Measurements from ENCODE around the gene MTCH2. TPM values are rescaled to one million over a fixed set of nuclear protein-coding genes. Genes with fewer than 3 reads are reported as not detected.
"Not testable (repeated sequence)": the region's sequence is repeated elsewhere in the genome, so short reads cannot be mapped to it uniquely, and the experiment has no call there.

MTCH2 gene
- total RNA-seq, 2 donors from 2014 or later = 48.4 to 56.8 TPM

DNA sequence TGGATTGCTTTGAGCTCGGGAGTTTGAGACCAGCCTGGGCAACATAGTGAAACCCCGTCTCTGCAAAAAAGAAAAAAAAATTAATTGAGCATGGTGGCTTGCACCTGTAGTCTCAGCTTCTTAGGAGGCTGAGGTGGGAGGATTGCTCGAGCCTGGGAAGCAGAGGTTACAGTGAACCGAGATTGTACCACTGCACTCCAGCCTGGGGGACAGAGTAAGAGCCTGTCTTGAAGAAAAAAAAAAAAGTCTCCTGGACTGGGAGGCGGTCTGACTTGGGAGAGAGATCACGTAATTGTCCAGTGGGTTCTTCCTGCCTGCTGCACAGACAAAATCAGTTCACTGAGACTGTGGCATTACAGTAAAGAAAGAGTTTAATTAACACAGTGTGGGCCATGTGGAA, 3.1 kb upstream of the MTCH2 start:
- WGBS = 75% methylated on average over 6 of the region's 6 CpGs
- no peak for DNase-seq (ENCODE audit: low spot score)
- Histone ChIP-seq H3K4me3 (no peak overlapping the region), H3K36me3 (no peaks in the 10 kb centered on the region), H3K27ac (no peak overlapping the region), H3K4me1 (replicated peaks) (peaks cover 10% of the 10 kb centered on the region), H3K27me3 (replicated peaks; ENCODE audit: insufficient read depth) (no peaks in the 10 kb centered on the region), H3K9me3 (no peaks in the 10 kb centered on the region)
- intact Hi-C loops (cut with DNase I) = no loop called here
- no peak for TF ChIP-seq POLR2A (IDR thresholded peaks at IDR 0.05)
- TF ChIP-seq POLR2AphosphoS5 (IDR thresholded peaks at IDR 0.05) = no peak
- TF ChIP-seq, protein P1, sequence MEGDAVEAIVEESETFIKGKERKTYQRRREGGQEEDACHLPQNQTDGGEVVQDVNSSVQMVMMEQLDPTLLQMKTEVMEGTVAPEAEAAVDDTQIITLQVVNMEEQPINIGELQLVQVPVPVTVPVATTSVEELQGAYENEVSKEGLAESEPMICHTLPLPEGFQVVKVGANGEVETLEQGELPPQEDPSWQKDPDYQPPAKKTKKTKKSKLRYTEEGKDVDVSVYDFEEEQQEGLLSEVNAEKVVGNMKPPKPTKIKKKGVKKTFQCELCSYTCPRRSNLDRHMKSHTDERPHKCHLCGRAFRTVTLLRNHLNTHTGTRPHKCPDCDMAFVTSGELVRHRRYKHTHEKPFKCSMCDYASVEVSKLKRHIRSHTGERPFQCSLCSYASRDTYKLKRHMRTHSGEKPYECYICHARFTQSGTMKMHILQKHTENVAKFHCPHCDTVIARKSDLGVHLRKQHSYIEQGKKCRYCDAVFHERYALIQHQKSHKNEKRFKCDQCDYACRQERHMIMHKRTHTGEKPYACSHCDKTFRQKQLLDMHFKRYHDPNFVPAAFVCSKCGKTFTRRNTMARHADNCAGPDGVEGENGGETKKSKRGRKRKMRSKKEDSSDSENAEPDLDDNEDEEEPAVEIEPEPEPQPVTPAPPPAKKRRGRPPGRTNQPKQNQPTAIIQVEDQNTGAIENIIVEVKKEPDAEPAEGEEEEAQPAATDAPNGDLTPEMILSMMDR (IDR thresholded peaks at IDR 0.05) = no peak

DNA sequence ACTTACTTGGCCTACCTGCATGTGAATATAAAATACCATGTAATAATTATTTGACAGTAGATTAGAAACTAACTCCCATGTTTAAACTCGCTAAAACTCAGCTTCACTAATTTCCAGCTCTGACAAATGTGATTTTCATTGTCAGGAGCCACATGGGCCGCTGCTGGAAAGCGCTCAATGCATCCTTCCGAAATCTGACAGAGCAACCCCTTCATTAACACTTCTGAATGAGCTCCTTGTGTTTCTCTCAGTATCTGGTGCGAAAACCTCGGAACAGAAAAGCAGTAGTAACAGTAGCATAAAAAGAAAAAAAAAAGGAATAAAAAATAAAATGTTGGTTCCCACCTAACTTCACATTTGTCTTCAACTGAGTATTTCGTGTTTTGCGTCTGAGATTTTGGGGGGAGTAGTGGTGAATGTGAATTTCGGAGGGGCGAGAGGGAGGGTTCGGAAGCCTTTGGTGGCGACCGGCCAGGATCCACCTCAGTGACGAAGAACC, 710 bp downstream of the MTCH2 start:
- H3K9me3 ChIP-seq = no peaks in the 10 kb centered on the region
- no peak for DNase-seq (ENCODE audit: low spot score)
- peak overlapping the region; percentile 62 to 66 for H3K4me3 ChIP-seq
- intact Hi-C loops (cut with DNase I) = loop anchor here (2.0 kb wide), 2 partner anchors 73 to 207 kb away; partner anchors contain the start of genes AGBL2 and NUP160
- H3K36me3 ChIP-seq = no peaks in the 10 kb centered on the region
- 8% methylated on average over 13 of the region's 14 CpGs for WGBS
- H3K27me3 ChIP-seq (replicated peaks; ENCODE audit: insufficient read depth) = no peaks in the 10 kb centered on the region
- H3K27ac ChIP-seq = peak overlapping the region; percentile 87 to 91
- TF ChIP-seq POLR2AphosphoS5 (IDR thresholded peaks at IDR 0.05) (no peak), POLR2A (IDR thresholded peaks at IDR 0.05) (no peak)
- TF ChIP-seq, protein P1 (IDR thresholded peaks at IDR 0.05) = no peak
- H3K4me1 ChIP-seq (replicated peaks) = peaks cover 10% of the 10 kb centered on the region

DNA sequence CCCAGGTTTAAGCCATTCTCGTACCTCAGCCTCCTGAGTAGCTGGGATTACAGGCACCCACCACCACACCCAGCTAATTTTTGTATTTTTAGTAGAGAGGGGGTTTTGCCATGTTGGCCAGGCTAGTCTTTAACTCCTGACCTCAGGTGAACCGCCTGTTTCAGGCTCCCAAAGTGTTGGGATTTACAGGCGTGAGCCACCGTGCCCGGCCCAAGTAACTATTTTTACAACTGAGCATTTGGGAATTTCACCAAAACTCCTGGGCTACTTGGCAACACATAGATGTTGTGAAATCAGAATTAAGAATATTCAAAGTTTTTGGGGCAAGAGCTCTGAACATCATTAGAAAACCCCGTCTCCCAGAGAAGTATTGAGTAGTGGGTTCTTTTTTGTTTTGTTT, 1.9 kb downstream of the MTCH2 start:
- DNase-seq (ENCODE audit: low spot score); intact Hi-C loops (cut with DNase I); H3K9me3 ChIP-seq; H3K4me3 ChIP-seq; H3K27me3 ChIP-seq (replicated peaks; ENCODE audit: insufficient read depth); H3K36me3 ChIP-seq; H3K27ac ChIP-seq: not testable (repeated sequence)
- 58% methylated on average over 6 of the region's 6 CpGs for whole genome bisulfite sequencing
- peaks cover 10% of the 10 kb centered on the region for H3K4me1 ChIP-seq (replicated peaks)

DNA sequence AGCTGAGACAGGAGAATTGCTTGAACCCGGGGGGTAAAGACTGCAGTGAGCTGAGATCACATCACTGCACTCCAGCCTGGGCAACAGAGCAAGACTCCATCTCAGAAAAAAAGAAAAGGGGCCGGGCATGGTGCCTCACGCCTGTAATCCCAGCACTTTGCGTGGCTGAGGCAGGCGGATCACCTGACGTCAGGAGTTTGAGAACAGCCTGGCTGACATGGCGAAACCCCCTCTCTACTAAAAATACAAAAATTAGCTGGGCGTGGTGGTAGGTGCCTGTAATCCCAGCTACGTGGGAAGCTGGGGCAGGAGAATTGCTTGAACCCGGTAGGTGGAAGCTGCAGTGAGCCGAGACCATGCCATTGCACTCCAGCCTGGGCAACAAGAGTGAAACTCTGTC, 6.0 kb downstream of the MTCH2 start:
- DNase-seq (ENCODE audit: low spot score); intact Hi-C loops (cut with DNase I); H3K27me3 ChIP-seq (replicated peaks; ENCODE audit: insufficient read depth); H3K27ac ChIP-seq; H3K36me3 ChIP-seq; H3K4me1 ChIP-seq (replicated peaks); H3K4me3 ChIP-seq; H3K9me3 ChIP-seq: not testable (repeated sequence)
- 97% methylated on average over 11 of the region's 11 CpGs for WGBS

DNA sequence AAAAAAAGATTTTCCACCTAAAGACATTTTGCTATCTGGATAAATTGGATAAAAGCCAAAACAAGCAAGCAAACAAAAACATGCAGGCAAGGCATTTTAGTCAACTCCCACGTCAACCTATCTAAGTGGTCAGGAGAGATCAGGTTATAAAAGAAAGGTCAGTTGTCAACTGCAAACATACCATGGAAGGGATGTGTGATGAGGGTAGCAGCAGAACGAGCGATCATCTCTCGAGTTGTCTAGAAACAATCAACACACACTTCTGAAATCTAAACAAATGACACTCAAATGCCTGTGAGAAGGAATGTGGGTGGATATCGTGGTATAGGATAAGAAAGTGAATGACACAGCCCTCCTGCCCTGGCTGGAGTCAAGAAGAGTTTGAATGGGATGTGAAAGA, 10.9 kb downstream of the MTCH2 start:
- DNase-seq (ENCODE audit: low spot score) = no peak
- 69% methylated on average over 5 of the region's 5 CpGs for WGBS
- no peaks in the 10 kb centered on the region for H3K9me3 ChIP-seq
- peaks cover 6 to 9% of the 10 kb centered on the region in 2 donors for H3K36me3 ChIP-seq
- intact Hi-C loops (cut with DNase I) = no loop called here
- no peaks in the 10 kb centered on the region for H3K27me3 ChIP-seq (replicated peaks; ENCODE audit: insufficient read depth)
- TF ChIP-seq, protein P1 (IDR thresholded peaks at IDR 0.05) = no peak
- TF ChIP-seq POLR2AphosphoS5 (IDR thresholded peaks at IDR 0.05) = no peak
- TF ChIP-seq POLR2A (IDR thresholded peaks at IDR 0.05) = no peak
- no peak overlapping the region for H3K4me3 ChIP-seq
- H3K27ac ChIP-seq = no peak overlapping the region
- no peaks in the 10 kb centered on the region for H3K4me1 ChIP-seq (replicated peaks)

DNA sequence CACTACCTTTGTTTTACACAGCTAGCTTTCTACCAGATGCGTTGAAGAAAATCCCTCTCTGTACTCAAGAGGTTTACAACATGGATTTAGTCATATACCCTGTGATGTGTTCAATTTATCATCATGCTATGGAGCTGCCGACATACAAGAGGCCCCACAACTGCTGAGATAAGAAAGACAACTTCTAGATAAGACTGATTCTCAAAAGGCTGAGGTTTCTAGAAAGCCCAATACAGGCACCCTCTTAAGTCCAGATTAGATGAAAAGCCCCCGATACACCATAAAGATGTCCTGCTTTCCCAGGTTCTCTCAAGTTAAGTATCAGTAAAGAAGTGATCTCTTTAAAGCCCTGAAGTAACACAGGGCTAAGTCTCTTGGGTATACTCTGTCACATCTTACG, 14.3 kb downstream of the MTCH2 start:
- no peak overlapping the region for H3K4me3 ChIP-seq
- H3K27ac ChIP-seq = no peak overlapping the region
- no peaks in the 10 kb centered on the region for H3K27me3 ChIP-seq (replicated peaks; ENCODE audit: insufficient read depth)
- no peak for DNase-seq (ENCODE audit: low spot score)
- H3K4me1 ChIP-seq (replicated peaks) = no peaks in the 10 kb centered on the region
- WGBS = 96% methylated on average over 4 of the region's 4 CpGs
- TF ChIP-seq POLR2A (IDR thresholded peaks at IDR 0.05) (no peak), POLR2AphosphoS5 (IDR thresholded peaks at IDR 0.05) (no peak)
- TF ChIP-seq, protein P1 (IDR thresholded peaks at IDR 0.05) = no peak
- intact Hi-C loops (cut with DNase I) = no loop called here
- no peaks in the 10 kb centered on the region for H3K9me3 ChIP-seq
- peaks cover 5 to 9% of the 10 kb centered on the region in 2 donors for H3K36me3 ChIP-seq
